ENCODE measurements around the gene ORC3.
A peak's percentile ranks its signal among the peaks of the same experiment; 100 is the strongest.
"Not testable (repeated sequence)": the region's sequence is repeated elsewhere in the genome, so short reads cannot be mapped to it uniquely, and the experiment has no call there.

Gene ORC3

GRCh38 chr6:87683890-87684289 is 94.0 kb downstream of the ORC3 start:
- H3K9ac ChIP-seq (ENCODE audit: low read length in 5 of 5): no peak overlapping the region
- H3K36me3 ChIP-seq (ENCODE audit: control insufficient read depth in 5 of 5, insufficient read depth in 5 of 5, low read length in 5 of 5): peaks cover 0 to 11% (median 2%) of the 10 kb centered on the region in 5 donors
- no peaks in the 10 kb centered on the region for H3K9me3 ChIP-seq (ENCODE audit: control insufficient read depth in 5 of 5, low read length in 5 of 5)
- H3K27ac ChIP-seq (ENCODE audit: low read depth, low read length): peak overlapping the region; percentile 34
- H3K4me1 ChIP-seq (ENCODE audit: control insufficient read depth in 5 of 5, insufficient read depth in 5 of 5, low read length in 5 of 5): peaks cover 0 to 57% (median 40%) of the 10 kb centered on the region in 5 donors
- no peaks in the 10 kb centered on the region for H3K27me3 ChIP-seq (ENCODE audit: control insufficient read depth in 5 of 5, insufficient read depth in 4 of 5, low read length in 5 of 5)
- no peak overlapping the region for H3K4me3 ChIP-seq (ENCODE audit: low read depth in 1 of 5, low read length in 5 of 5)

- Histone ChIP-seq H3K4me3 (ENCODE audit: low read depth in 1 of 5, low read length in 5 of 5) (no peak overlapping the region), H3K9ac (ENCODE audit: low read length in 5 of 5) (no peak overlapping the region), H3K9me3 (ENCODE audit: control insufficient read depth in 5 of 5, low read length in 5 of 5) (no peaks in the 10 kb centered on the region), H3K27ac (ENCODE audit: low read depth, low read length) (peak overlapping the region; percentile 34), H3K27me3 (ENCODE audit: control insufficient read depth in 5 of 5, insufficient read depth in 4 of 5, low read length in 5 of 5) (no peaks in the 10 kb centered on the region), H3K36me3 (ENCODE audit: control insufficient read depth in 5 of 5, insufficient read depth in 5 of 5, low read length in 5 of 5) (peaks cover 0 to 5% (median 0%) of the 10 kb centered on the region in 5 donors), H3K4me1 (ENCODE audit: control insufficient read depth in 5 of 5, insufficient read depth in 5 of 5, low read length in 5 of 5) (peaks cover 0 to 59% (median 46%) of the 10 kb centered on the region in 5 donors)
Observed at GRCh38 chr6:87684895-87685654, 95.1 kb downstream of the ORC3 start.

- H3K27me3 ChIP-seq (ENCODE audit: control insufficient read depth in 5 of 5, insufficient read depth in 4 of 5, low read length in 5 of 5); H3K4me3 ChIP-seq (ENCODE audit: low read depth in 1 of 5, low read length in 5 of 5); H3K27ac ChIP-seq (ENCODE audit: low read depth, low read length); H3K36me3 ChIP-seq (ENCODE audit: control insufficient read depth in 5 of 5, insufficient read depth in 5 of 5, low read length in 5 of 5); H3K9ac ChIP-seq (ENCODE audit: low read length in 5 of 5); H3K9me3 ChIP-seq (ENCODE audit: control insufficient read depth in 5 of 5, low read length in 5 of 5): not testable (repeated sequence)
- peaks cover 0 to 66% (median 58%) of the 10 kb centered on the region in 5 donors for H3K4me1 ChIP-seq (ENCODE audit: control insufficient read depth in 5 of 5, insufficient read depth in 5 of 5, low read length in 5 of 5)
Observed at GRCh38 chr6:87686636-87687205, 96.8 kb downstream of the ORC3 start.

GRCh38 chr6:87687296-87687695 is 97.4 kb downstream of the ORC3 start:
- peaks cover 0 to 2% (median 0%) of the 10 kb centered on the region in 5 donors for H3K36me3 ChIP-seq (ENCODE audit: control insufficient read depth in 5 of 5, insufficient read depth in 5 of 5, low read length in 5 of 5)
- H3K4me3 ChIP-seq (ENCODE audit: low read depth in 1 of 5, low read length in 5 of 5): no peak overlapping the region
- no peak overlapping the region for H3K9ac ChIP-seq (ENCODE audit: low read length in 5 of 5)
- no peak overlapping the region for H3K27ac ChIP-seq (ENCODE audit: low read depth, low read length)
- H3K4me1 ChIP-seq (ENCODE audit: control insufficient read depth in 5 of 5, insufficient read depth in 5 of 5, low read length in 5 of 5): peaks cover 0 to 64% (median 60%) of the 10 kb centered on the region in 5 donors
- H3K9me3 ChIP-seq (ENCODE audit: control insufficient read depth in 5 of 5, low read length in 5 of 5): no peaks in the 10 kb centered on the region
- H3K27me3 ChIP-seq (ENCODE audit: control insufficient read depth in 5 of 5, insufficient read depth in 4 of 5, low read length in 5 of 5): no peaks in the 10 kb centered on the region

- H3K27me3 ChIP-seq (ENCODE audit: control insufficient read depth in 5 of 5, insufficient read depth in 4 of 5, low read length in 5 of 5); H3K9me3 ChIP-seq (ENCODE audit: control insufficient read depth in 5 of 5, low read length in 5 of 5); H3K4me3 ChIP-seq (ENCODE audit: low read depth in 1 of 5, low read length in 5 of 5); H3K36me3 ChIP-seq (ENCODE audit: control insufficient read depth in 5 of 5, insufficient read depth in 5 of 5, low read length in 5 of 5); H3K9ac ChIP-seq (ENCODE audit: low read length in 5 of 5); H3K27ac ChIP-seq (ENCODE audit: low read depth, low read length): not testable (repeated sequence)
- peaks cover 0 to 63% (median 61%) of the 10 kb centered on the region in 5 donors for H3K4me1 ChIP-seq (ENCODE audit: control insufficient read depth in 5 of 5, insufficient read depth in 5 of 5, low read length in 5 of 5)
Observed at GRCh38 chr6:87687893-87688292, 98.0 kb downstream of the ORC3 start.

- H3K9ac ChIP-seq (ENCODE audit: low read length in 5 of 5): no peak overlapping the region
- H3K4me3 ChIP-seq (ENCODE audit: low read depth in 1 of 5, low read length in 5 of 5): no peak overlapping the region
- peaks cover 0 to 2% (median 0%) of the 10 kb centered on the region in 5 donors for H3K36me3 ChIP-seq (ENCODE audit: control insufficient read depth in 5 of 5, insufficient read depth in 5 of 5, low read length in 5 of 5)
- H3K27me3 ChIP-seq (ENCODE audit: control insufficient read depth in 5 of 5, insufficient read depth in 4 of 5, low read length in 5 of 5): no peaks in the 10 kb centered on the region
- no peaks in the 10 kb centered on the region for H3K9me3 ChIP-seq (ENCODE audit: control insufficient read depth in 5 of 5, low read length in 5 of 5)
- H3K27ac ChIP-seq (ENCODE audit: low read depth, low read length): no peak overlapping the region
- H3K4me1 ChIP-seq (ENCODE audit: control insufficient read depth in 5 of 5, insufficient read depth in 5 of 5, low read length in 5 of 5): peaks cover 0 to 67% (median 63%) of the 10 kb centered on the region in 5 donors
Observed at GRCh38 chr6:87690441-87690840, 100.5 kb downstream of the ORC3 start.

GRCh38 chr6:87692086-87692485 is 102.2 kb downstream of the ORC3 start:
- Histone ChIP-seq H3K27ac (ENCODE audit: low read depth, low read length) (no peak overlapping the region), H3K36me3 (ENCODE audit: control insufficient read depth in 5 of 5, insufficient read depth in 5 of 5, low read length in 5 of 5) (peaks cover 0 to 2% (median 0%) of the 10 kb centered on the region in 5 donors), H3K9me3 (ENCODE audit: control insufficient read depth in 5 of 5, low read length in 5 of 5) (no peaks in the 10 kb centered on the region), H3K9ac (ENCODE audit: low read length in 5 of 5) (no peak overlapping the region), H3K27me3 (ENCODE audit: control insufficient read depth in 5 of 5, insufficient read depth in 4 of 5, low read length in 5 of 5) (no peaks in the 10 kb centered on the region), H3K4me1 (ENCODE audit: control insufficient read depth in 5 of 5, insufficient read depth in 5 of 5, low read length in 5 of 5) (peaks cover 0 to 65% (median 64%) of the 10 kb centered on the region in 5 donors), H3K4me3 (ENCODE audit: low read depth in 1 of 5, low read length in 5 of 5) (no peak overlapping the region)

GRCh38 chr6:87696817-87697216 is 106.9 kb downstream of the ORC3 start:
- H3K36me3 ChIP-seq (ENCODE audit: control insufficient read depth in 5 of 5, insufficient read depth in 5 of 5, low read length in 5 of 5); H3K9me3 ChIP-seq (ENCODE audit: control insufficient read depth in 5 of 5, low read length in 5 of 5); H3K4me3 ChIP-seq (ENCODE audit: low read depth in 1 of 5, low read length in 5 of 5); H3K27ac ChIP-seq (ENCODE audit: low read depth, low read length); H3K9ac ChIP-seq (ENCODE audit: low read length in 5 of 5); H3K27me3 ChIP-seq (ENCODE audit: control insufficient read depth in 5 of 5, insufficient read depth in 4 of 5, low read length in 5 of 5): not testable (repeated sequence)
- peaks cover 0 to 68% (median 50%) of the 10 kb centered on the region in 5 donors for H3K4me1 ChIP-seq (ENCODE audit: control insufficient read depth in 5 of 5, insufficient read depth in 5 of 5, low read length in 5 of 5)

- H3K27me3 ChIP-seq (ENCODE audit: control insufficient read depth in 5 of 5, insufficient read depth in 4 of 5, low read length in 5 of 5): no peaks in the 10 kb centered on the region
- H3K9me3 ChIP-seq (ENCODE audit: control insufficient read depth in 5 of 5, low read length in 5 of 5): no peaks in the 10 kb centered on the region
- H3K4me1 ChIP-seq (ENCODE audit: control insufficient read depth in 5 of 5, insufficient read depth in 5 of 5, low read length in 5 of 5): peaks cover 0 to 69% (median 48%) of the 10 kb centered on the region in 5 donors
- peak overlapping the region; percentile 40 to 100 (median 58) for H3K9ac ChIP-seq (ENCODE audit: low read length in 5 of 5)
- H3K36me3 ChIP-seq (ENCODE audit: control insufficient read depth in 5 of 5, insufficient read depth in 5 of 5, low read length in 5 of 5): no peaks in the 10 kb centered on the region
- peak overlapping the region; percentile 99 for H3K27ac ChIP-seq (ENCODE audit: low read depth, low read length)
- H3K4me3 ChIP-seq (ENCODE audit: low read depth in 1 of 5, low read length in 5 of 5): peak overlapping the region; percentile 80 to 98 (median 97)
Observed at GRCh38 chr6:87697581-87698546, 107.9 kb downstream of the ORC3 start.

All from subcutaneous abdominal adipose tissue (tissue), 5 donors.